Fibroblast of the conjunctiva (primary cell): Measurements from ENCODE around the gene TGFBRAP1.

Source experiments
- DNase-seq: peaks from one replicate; pipeline ENCODE4 v3.0.0-alpha.2; 2010; ENCODE audit warnings: low read depth

The TGFBRAP1 gene, protein sequence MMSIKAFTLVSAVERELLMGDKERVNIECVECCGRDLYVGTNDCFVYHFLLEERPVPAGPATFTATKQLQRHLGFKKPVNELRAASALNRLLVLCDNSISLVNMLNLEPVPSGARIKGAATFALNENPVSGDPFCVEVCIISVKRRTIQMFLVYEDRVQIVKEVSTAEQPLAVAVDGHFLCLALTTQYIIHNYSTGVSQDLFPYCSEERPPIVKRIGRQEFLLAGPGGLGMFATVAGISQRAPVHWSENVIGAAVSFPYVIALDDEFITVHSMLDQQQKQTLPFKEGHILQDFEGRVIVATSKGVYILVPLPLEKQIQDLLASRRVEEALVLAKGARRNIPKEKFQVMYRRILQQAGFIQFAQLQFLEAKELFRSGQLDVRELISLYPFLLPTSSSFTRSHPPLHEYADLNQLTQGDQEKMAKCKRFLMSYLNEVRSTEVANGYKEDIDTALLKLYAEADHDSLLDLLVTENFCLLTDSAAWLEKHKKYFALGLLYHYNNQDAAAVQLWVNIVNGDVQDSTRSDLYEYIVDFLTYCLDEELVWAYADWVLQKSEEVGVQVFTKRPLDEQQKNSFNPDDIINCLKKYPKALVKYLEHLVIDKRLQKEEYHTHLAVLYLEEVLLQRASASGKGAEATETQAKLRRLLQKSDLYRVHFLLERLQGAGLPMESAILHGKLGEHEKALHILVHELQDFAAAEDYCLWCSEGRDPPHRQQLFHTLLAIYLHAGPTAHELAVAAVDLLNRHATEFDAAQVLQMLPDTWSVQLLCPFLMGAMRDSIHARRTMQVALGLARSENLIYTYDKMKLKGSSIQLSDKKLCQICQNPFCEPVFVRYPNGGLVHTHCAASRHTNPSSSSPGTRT

GRCh38 chr2:105329561-105330495 is at the start of gene TGFBRAP1:
Gene TGFBRAP1, minus strand, starts transcription at chr2:105329735. Its CDS starts 21,434 bp downstream, at chr2:105308301.
- DNase-seq = no peak

- DNase-seq = peak; percentile 39
These were observed 49.4 kb upstream of the TGFBRAP1 start for GRCh38 chr2:105378921-105379383.

- no peak for DNase-seq
These were observed 48.8 kb upstream of the TGFBRAP1 start for GRCh38 chr2:105378276-105378840.

- no peak for DNase-seq
These were observed 48.3 kb upstream of the TGFBRAP1 start for GRCh38 chr2:105377871-105378270.

GRCh38 chr2:105376789-105377240 is 47.3 kb upstream of the TGFBRAP1 start:
- DNase-seq = no peak

DNA sequence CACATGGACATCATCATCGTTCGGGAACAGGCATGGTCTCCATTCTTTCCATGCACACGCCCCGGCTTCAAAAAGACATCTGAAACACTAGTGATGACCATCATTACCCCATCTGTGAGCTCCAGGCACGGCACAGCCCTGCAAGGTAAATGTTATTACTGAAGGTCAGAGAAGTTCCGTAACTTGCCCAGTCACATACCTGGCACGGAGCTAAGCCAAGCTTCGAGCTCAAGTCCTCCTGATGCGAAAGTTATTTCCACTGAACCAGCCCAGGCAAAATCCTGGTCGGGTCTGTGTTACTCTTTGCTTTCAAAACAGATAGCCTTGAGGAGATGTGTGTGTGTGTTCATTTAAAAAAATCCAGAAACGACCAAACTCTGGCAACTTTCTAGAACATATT is 46.5 kb upstream of the TGFBRAP1 start:
- no peak for DNase-seq

DNA sequence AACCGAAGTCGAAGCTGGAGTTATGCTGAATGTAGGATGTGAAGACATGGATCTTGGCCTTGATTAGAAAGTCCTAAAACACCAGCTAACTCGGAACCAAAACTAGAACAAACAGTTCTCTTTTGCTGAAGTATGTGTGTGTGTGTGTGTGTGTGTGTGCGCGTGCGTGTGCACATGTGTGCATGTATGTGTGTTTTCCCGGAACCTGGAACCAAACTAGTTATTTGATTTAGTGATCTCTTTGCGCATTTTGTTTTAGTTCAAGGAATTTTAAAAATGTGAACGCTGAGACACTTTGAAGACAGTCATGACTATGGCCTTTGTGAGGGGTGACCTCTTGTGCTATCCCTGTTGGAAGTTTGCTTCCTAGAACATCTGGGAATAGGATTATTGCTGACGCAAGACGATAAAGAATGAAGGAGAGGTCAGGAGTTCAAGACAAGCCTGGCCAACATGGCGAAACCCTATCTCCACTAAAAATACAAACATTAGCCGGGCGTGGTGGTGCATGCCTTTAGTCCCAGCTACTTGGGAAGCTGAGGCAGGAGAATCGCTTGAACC is 45.5 kb upstream of the TGFBRAP1 start:
- DNase-seq = peak; percentile 66

DNA sequence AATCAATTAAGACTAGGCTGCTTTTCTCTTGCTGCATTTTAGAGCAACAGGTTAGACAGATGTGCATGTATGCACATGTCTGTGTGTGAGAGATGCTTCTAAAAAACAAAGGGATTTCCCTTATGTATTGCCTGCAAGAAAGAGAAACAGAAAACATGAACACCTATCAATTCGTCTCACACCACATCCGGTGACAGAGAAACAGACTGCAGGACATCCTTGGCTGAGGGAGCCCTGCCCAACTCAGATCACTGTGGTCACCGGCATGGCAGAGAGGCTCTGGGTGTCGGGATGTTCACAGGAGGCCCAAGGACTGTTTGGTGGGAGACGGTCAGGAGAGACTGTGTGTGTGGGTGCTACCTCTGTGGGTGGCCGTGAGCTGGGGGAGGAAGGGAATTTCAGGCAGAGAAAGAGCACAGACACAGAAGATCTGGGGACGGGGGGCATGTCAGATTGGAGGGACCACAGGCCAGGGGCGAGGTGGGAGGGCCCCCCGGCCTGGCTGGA is 44.4 kb upstream of the TGFBRAP1 start:
- DNase-seq = no peak

DNA sequence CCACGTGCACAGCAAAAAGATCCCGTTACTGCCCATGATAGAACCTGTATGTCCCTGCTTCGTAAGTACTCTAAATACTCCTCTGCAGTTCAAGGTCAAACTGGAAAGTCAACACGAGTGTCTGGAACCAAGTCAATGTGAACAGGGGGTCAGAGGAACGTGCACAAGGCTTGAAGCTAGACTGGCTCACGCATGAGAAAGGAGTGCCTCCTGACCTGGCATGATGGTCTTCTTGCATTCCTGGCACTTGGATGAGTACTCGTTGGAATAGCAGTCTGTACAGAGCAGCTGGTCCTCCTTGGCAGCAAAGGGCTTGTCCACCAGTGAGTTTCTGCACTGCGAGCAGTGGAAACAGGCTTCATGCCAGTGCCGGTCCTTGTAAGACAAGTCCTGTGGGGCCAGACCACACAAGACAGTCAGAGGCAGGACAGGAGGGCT is 43.8 kb upstream of the TGFBRAP1 start:
- DNase-seq = no peak

DNA sequence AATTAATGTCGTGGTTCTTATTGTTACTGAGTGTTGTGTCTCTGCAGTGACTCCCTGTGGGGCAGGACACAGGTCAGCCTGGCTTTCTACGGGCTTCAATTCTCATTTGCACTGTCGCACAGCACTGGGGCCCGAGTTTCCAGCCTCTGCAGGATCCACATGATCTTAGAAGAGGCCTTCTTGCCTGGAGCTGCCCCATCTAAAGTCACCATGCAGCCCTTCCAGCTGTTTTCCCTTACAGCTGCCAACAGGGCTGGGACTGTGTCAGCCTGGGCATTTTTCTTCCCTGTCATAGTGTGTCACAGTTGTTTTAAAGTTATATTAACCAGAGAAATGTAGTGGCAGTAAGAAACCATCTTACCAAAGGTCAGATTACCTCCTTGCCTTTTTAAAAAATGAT is 42.3 kb upstream of the TGFBRAP1 start:
- DNase-seq = no peak

GRCh38 chr2:105371156-105371555 is 41.6 kb upstream of the TGFBRAP1 start:
- DNase-seq = no peak

DNA sequence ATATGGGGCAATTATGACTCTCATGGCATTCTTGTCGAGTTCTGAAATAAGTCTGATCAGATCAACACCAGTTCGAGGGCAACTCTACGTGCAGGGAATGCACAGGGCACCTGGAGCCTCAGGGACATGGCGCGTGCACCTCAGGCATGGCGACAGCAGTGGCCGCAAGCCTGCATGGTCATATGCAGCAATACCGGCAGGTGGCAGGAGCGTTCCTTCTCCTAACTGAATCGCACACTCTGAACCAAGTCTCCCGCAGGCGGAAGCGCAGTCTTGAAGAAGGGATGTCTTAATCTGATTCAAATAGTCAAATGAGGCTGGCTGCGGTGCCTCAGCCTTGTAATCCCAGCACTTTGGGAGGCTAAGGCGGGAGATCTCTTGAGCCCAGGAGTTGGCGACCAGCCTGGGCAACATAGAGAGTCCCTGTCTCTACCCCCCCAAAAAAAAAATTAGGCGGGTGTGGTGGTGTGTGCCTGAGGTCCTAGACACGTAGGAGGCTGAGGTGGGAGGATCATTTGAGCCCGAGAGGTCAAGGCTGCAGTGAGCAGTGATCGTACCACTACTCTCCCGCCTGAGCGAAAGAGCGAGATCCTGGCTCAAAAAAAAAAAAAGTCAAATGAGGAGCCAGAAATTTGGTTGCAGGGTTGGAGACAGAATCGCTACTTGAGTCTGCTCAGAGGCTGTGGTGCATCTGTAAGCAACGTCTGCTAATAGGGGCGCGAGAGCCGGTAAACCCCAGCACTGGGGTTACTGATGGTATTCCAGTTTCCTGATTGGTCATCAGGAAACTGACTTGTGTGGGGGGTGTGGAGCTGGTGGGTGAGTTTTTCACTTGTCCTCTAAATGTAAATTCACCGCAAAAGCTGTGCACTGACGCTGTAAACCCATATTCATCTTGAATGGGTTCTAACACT is 40.5 kb upstream of the TGFBRAP1 start:
- DNase-seq = peak; percentile 81

DNA sequence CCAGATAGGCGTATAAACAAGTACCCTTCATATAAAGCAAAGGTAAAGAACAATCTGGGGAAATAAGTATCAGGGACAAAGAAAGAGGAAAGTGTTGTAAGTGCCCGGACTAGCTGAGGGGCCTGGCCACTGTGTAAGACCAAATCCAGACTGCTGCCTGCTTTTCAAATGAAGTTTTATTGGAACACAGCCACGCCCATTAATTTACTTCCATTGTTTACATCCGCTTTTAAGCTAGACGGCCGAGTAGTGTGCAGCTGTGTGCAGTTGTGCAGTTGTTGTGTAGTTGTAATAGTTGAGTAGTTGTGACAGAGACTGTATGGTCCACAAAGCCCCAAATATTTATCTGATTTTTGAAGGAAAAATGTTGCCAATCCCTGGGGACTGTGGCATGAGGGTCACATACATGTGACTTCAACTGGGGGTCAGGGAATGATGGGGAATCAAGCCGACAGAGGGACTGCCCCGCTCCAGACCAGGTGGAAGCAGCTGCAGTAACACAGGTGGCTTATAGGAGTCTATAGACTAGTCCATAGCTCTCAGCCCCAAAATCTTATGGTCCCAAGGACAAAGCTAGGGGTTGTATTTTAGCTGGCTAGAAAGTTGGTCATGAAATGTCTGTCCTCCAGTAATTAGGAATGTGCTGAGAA is 39.3 kb upstream of the TGFBRAP1 start:
- DNase-seq = no peak

- DNase-seq = no peak
These were observed 35.7 kb upstream of the TGFBRAP1 start for GRCh38 chr2:105365206-105365605.

DNA sequence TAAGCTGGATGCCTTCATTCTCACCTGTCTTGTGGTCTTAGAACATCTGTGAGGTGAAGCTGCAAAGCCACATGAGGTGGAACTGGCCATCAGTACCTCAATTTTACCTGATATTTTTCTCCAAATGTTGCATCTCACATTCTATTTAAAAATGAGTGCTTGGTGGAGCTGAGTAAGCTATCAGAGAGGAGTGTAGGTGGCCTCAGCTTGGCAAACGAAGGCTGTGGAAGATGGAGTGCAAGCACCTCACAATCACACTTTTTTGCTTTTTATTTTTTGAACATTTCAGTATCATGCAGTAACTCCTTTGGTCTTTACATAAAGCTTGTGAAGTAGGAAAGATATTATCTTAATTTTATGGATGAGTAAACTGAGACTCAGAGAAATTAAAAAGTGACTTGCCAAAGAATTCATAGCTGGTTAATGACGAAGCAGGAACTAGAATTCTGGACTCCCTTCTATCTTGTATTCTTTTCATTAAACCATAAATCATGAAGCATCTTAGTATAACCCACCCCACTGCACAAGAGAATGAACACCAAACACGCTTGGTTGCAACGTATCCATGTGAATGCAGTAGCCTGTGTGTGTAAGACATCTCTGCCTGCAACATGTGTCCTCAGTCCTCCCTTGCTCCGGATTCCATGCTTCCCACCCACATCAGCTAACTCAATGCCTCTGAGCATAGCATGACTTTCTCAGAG is 35.1 kb upstream of the TGFBRAP1 start:
- DNase-seq = no peak

DNA sequence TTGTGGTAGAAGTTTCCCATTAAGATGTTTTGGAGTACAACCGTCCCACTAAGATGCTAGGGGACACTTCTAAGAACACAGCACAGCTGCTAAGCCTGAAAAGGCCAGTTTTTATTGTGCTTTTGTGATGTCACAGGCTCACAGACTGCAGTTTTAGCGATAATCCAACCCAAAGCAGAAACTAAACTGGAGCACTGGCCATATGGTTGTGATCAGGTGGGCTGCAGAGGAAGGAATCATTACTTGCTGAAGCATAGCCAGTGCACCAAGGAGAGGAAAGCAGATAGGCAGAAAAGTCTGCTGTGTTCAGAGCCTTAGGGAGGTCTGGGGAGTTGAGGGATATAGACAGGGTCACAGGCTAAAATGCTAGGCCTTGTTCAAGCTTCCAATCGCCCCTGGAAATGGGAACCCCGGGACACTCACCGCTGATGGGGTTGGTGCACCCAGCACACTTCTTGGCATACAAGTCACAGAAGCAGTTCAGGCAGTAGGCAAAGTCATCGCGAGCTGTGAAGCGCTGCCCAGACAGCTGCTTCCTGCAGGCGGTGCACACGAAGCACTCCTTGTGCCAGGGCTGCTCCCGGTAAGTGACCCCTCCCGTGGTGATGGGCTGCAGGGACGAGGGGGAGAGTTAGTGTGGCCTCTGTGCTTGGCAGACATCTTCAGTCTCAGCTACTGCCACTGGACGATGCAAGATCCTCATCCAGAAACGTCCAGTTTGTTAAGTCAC is 33.5 kb upstream of the TGFBRAP1 start:
- no peak for DNase-seq

DNA sequence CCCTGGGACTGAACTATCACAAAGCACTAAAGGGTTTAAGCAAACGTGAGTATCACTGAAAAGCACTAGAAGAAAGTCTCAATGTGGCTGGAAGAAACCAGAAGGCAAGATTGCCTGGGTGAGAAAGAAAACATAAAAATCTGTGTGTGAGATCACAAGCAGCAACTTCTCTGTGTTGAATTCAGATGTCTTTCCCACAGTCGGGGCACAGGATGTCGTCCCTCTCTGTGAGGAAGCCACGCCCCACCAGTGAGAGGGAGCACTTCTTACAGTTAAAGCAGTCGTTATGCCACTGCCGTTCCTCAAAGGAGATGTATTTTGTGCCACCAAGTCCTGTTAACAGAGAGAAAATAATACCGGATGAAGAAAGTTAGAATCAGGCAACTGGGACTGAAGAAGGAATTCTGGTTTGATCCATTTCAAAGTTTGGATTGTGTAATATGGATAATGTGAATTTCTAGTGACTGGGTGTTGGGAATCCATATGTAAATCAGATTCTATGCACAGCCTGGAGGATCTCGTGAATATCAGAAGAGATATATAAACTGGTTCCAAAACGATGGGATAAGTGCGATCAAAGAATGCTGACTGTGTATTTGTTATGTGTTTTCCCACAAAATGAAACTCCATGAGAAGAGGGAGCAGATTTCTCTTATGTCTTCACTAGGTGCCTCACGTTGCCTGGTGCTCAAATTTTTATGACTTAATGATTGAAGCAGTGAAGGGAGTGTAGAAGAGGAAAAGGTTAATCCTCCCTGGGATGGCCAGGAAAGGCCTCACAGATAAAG is 31.8 kb upstream of the TGFBRAP1 start:
- DNase-seq = no peak
